NCI-H2107 (cell line): ENCODE results near the gene CST4.
"Not testable (repeated sequence)": the region's sequence is repeated elsewhere in the genome, so short reads cannot be mapped to it uniquely, and the experiment has no call there.

ENCODE experiments used
- DNase-seq: peaks from one replicate; lab custom pipeline; 2025; lab: John Stamatoyannopoulos, UW

The CST4 gene

DNA sequence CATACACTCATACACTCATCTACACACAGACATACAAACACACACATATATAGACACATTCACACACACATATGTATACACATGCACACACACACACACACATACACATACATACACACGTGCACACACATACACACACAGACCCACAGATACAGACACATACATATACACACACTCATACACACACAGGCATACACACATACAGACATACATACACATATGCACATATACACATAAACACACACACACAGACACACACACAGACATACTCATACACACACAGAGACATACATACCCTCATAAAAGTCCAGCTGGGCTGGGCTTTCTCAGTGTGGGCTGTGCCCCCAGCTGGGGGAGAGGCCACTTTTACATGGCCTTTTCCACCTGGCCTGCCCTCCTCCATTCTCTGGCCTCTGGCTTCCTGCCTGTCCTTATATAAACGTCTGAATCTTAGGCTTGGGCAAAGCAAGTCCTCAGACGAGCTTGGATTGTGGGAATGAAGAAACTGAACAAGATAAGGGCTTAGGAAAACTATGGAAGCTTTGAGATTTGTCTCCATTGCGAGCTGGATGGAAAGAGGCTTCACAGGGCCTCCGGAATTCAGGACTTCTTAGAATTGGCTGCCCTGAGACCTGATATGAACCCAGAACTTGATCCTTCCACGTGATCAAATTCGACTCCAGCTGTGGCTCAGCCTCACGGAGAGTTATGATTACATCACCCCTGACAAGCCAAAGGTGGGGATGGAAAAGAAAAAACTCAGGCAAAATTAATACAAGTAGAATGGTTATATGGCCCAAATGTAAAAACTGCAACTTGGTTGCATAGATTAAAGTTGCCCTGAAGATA lies 28.6 kb downstream of the CST4 start:
- DNase-seq = no peak

DNA sequence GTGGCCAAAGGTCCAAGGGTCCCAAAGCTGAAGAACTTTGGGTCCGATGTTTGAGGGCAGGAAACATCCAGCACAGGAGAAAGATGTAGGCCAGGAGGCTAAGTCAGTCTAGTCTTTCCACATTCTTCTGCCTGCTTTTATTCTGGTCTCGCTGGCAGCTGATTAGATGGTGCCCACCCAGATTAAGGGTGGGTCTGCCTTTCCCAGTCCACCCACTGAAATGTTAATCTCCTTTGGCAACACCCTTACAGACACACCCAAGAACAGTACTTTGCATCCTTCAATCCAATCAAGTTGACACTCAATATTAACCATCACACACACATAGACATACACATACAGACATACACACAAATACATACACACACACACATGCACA lies 29.2 kb downstream of the CST4 start:
- DNase-seq = not testable (repeated sequence)

DNA sequence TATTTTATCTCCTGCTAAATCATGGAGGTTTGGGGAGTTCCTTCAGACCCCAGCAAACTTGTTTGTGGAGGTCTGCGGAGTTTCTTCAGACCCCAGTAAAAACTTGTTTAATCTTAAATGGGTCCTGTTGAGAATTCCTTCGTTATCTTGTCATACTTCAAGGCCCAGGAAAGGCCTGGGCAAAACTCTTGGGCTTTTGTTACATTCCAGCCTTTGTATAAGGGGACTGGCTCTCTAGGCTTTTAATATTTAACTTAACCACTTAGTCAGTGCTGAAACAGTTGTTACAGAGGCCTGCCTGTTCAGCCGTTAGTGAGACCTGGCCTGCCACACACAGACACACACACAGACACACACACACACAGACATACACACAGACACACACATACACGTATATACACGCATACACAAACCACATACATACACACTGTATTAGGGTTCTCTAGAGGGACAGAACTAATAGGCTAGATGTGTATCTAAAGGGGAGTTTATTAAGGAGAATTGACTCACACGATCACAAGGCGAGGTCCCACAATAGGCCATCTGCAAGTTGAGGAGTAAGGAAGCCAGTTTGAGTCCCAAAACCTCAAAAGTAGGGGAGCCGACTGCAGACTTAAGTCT lies 29.7 kb downstream of the CST4 start:
- no peak for DNase-seq

DNA sequence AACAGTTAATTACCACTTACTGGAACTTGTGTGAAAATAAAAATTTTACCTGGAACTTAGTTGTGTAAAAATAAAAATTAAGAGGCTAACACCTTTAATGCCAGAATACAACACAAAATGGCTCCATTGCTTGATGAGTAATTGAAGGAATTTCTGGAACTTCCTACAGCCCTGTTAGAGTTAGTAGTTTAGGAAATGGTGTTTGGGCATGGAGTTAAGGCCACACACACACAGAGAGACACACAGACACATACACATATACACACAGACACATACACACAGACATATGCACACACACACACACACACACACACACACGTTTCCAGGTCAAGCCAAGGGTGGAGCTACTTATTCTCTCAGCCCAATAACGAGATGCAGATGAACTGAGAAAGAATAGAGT lies 30.5 kb downstream of the CST4 start:
- DNase-seq = no peak

DNA sequence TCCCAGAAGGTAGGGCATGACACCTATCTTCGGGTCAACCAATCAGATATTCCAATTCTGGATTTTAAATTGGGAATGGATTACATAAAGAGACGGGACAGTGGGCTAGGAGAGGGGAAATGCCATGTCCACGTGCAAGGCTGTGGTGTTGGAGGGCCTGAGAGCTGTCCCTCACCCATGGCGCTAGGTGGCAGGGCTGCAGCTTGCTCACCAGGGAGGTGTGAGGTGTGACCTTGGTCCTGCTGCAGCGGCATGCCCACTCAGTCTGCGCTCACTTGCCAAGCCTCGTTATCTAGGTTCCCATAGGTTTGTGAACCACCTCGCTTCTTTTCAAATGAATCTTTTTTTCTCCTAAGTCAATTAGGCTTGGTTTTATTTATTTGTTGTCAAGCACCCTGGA lies 31.6 kb downstream of the CST4 start:
- no peak for DNase-seq

DNA sequence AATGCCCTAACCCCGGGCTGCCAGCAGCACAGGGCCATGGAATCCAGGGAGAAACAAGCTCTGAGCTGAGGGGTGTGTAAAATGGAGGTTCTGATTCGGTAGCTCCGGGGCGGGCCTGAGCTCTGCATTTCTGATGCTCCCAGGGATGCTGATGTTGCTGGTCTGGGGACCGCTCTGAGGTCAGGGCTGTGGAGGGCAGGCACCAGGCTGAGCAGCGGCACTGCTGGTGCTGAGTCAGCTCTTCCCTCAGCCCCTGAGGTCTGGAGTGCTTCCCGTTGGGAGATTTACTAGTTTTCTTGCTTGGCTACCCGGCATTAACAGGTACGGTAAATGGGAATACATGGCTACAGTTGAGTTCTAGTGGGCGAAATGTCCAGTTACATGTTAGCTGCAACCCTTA lies 32.5 kb downstream of the CST4 start:
- no peak for DNase-seq

DNA sequence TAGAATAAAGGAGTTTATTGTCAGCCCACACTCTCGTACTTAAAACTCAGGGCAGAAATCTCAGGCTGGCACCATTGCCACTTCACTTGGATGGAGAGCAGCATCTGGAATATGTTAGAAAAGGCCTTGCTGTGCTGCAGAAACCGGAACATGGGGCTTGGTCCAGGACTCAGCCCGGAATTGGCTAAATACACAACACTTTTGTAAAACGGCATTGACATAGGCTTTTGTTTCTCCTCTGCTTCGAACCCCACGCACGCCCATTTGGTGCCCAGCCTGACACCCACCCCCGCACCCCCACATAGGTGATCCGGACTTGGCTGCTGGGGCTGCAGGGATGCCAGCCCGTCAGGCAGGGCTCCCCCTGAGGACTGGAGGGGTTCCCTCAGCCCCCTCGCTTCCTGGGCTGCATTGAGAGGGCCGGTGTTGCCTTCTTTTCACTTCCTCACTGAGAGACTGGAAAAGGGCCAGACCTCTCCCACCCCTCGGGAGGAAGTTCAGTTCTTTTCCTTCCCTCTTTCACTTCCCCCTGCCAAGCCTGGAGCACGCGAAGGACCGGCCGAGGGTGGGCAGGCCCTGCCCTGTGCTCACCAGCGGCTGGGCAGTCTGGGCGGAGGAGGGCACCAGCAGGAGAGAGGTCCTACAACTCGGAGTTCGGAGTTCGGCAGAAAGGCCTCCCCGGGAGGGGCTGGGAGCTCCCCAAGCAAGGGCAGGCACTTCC lies 33.2 kb downstream of the CST4 start:
- DNase-seq = no peak

DNA sequence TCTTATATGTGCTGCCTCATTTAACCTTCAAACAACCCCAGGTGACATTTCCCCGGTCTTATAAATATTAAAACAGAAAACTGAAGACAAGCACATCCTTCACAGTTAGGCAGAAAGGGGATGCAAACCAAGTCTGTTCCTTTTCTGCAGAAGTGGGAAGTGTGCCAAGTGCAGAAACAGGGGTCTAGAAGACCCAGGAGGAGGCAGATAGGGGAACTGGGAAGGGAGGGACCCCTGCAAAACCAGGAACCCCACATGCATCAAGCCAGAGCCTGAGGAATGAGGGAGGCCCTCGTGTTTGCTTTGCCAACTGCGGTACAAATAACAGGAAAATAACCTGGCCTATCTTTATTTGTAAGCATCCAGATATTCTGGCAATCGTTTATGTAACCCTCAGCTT lies 34.1 kb downstream of the CST4 start:
- no peak for DNase-seq

DNA sequence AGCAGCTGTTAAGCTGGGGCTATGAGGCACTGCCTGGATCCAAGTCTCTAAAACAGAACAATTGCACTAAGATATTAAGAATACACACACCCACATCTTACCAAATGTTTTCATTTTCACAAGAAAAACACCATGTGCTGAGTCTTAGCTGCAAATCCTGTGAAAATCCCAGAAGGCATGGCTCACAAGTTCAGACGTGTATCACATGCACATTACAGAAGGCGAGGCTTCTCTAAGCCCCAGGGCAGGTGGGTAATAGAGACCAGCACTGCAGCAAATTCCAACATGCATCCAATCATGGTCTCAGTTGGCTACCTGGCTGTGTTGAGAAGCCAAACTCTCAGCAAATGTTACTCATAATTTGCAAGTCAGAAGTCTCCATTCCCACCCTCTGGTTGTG lies 34.8 kb downstream of the CST4 start:
- no peak for DNase-seq

DNA sequence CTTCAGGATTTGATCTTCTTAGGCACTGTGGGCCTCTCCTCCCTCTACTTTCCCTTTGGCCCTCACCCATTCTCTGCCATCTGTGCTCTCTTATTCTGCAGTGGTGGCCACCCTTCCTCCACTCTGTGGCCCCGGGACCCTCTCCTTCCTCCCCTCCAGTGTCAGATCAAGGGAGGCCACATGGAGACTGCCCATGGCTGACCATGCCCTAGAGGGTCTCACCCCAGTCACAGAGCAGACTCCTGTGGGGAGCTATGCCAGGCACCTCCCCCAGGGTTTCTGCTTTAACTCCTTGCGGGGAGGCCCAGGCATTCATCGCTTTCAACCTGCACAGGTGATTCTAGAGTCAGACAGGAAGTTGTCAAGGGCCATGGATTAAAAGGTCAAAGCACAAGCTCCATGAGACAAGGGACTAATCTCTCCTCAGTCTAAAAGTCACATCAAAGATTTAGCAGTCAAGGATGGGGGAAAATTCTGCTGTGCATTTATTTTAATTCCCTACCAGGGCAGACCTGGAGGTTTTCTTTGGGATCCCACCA lies 35.4 kb downstream of the CST4 start:
- no peak for DNase-seq

DNA sequence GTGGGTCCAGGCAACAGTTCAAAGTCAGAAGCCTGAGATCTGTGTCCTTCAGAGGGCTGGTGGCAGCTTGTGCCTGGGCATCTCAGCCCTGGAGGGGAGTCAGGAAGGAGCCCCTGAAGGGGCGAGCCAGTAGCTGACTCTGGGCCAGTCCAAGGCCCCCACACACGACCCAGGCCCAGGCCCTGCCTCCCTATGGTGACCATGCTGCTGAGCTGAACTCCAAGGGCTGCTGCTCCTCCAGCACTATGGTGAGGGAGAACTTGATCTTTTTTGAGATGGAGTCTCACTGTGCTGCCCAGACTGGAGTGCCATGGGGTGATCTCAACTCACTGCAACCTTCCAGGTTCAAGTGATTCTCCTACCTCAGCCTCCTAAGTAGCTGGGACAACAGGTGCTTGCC lies 35.9 kb downstream of the CST4 start:
- no peak for DNase-seq

DNA sequence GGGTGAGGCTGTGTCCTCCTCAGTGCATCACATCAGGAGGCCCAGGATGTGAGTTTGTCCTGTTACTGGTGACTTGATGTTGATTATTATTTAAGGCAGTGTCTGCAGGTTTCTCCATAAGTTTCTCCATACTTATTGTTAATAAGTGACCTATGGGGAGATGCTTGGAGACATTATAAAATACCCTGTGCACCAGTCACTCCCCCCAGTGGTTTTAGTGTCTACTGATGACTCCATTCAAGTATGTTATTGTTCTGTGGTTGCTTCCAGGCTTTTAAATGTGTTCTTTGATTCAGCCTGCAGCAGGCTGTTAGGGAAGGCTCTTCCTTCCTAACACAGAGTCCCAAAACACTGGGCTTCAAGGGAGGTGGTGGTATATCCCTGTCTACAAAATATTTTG lies 36.5 kb downstream of the CST4 start:
- no peak for DNase-seq

DNA sequence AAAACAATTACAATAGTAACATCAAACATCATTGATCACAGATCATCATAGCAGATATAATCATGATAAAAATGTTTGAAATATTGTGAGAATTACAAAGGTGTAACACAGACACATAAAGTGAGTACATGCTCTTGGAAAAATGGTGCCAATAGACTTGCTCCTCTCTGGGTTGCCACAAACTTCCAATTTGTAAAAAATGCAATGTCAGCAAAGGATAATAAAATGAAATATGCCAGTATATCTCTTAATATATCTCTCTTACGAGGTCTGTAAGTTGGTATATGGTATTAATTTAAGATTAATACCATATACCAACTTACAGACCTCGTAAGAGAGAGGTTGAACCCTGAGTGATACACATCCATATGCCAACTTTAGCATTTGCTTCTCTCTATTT lies 37.7 kb downstream of the CST4 start:
- no peak for DNase-seq

DNA sequence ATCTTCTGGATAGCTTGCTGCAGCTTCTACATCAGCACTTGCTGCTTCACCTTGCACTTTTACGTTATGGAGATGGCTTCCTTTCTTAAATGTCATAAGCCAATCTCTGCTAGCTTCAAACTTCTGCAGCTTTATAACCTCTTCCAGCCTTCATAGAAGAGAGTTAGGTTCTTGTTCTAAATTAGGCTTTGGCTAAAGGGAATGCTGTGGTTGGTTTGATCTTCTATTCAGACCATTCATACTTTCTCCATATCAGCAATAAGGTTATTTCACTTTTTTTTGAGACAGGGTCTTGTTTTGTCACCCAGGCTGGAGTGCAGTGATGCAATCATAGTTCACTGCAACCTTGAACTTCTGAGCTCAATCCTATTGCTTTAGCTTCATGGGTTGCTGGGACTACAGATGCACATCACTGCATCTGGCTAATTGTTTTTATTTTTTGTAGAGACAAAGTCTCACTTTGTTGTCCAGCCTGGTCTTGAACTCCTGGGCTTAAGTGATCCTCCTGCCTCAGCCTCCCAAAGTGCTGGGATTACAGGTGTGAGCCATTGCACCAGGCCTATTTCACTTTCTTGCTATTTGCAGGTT lies 38.9 kb downstream of the CST4 start:
- DNase-seq = no peak

DNA sequence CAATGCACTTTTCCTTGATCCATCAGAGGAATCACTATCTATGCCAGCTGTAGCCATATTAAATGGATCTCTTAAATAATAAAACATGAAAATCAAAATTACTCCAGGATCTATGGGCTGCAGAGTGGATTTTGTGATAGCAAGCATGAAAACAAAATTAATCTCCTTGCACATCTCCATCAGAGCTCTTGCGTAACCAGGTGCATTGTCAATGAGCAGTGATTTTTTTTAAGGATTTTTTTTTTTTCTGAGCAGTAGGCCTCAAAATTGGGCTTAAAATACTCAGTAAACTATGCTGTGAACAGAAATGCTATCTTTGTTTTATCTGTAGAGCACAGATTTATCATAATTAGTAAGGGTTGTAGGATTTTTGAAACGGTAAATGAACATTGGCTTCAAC lies 39.6 kb downstream of the CST4 start:
- no peak for DNase-seq

DNA sequence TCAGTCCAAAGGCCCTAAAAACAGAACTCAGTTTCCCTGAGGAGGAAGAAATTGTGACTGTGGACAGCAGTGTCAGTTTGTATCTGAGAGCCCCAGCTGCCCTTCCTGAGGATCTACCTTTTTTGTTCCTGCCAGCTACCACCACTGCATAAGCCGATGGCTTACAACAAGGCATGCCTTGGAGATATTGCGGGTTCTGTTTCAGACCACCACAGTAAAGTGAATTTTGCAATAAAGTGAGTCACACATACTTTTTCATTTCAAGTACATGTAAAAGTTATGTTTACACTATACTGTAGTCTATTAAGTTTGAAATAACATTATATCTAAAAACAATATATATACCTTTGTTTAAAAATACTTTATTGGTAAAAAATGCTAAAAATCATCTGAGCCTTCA lies 41.5 kb downstream of the CST4 start:
- no peak for DNase-seq

DNA sequence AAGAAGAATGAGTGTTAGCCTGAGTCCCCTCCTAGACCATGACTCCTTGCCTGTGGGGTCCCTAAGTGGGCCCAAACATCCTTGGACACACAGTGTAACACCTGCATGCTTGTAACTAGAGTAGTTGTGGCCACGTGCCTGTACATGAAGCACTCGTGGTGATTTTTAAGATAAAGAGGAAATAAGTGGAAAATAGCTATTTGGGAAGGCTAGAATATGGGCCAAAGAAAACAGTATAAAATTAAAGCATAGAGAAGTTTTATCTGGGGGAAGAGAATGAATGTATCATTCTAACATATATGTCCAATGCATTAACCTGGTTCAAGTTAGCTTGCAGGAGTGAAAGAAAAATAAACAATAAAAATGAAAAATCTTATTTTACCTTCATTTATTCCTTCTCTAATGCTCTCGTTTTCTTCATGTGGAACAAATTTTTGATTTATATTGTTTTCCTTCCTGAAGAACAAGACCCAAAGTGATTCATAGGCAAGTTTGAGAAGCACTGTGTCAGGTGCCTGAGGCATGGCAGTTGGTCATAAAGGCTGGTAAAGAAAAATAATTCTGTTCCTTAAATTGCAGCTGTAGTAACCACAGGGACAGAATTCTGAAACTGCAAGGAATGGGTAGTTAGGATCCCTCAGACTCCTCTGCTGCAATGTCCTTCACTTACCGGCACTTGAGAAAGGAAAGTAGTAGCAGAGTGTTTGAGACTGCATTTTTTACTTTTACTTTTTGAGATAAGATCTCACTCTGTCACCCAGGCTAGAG lies 42.5 kb downstream of the CST4 start:
- no peak for DNase-seq

DNA sequence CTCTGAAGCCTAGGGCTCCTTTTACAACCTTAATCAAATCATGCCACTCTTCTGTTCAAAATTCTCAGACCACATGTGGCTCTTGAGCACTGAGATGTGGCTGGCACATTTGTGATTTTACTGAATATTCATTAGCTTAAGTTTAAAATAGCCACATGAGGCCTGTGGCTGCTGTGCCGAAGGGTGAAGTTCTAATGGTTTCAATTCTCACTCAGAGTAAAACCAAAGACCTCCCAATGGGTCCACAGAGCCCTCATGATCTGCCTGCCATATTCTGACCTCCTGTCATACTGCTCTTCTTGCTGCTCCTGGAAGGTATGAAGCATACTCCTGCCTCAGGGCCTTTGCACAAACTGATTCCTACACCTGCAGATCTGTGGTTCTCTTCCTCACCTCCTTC lies 43.3 kb downstream of the CST4 start:
- DNase-seq = no peak

DNA sequence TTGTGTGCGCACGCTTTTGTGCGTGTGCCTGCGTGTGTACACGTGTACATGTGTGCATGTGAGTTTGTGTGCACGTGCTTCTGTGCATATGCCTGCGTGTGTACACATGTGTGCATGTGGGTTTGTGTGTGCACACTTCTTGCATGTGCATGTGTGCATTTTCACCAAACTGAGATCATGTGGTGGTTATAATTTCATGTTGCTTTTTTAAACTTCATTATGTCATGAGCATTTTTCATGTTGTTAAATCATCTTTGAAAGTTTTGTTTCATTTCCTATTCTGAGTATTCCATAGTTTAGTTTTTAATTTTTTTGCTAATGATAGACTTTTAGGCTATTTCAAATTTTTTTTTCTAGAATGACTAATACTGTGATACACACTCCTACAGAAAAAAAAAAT lies 44.7 kb downstream of the CST4 start:
- no peak for DNase-seq

DNA sequence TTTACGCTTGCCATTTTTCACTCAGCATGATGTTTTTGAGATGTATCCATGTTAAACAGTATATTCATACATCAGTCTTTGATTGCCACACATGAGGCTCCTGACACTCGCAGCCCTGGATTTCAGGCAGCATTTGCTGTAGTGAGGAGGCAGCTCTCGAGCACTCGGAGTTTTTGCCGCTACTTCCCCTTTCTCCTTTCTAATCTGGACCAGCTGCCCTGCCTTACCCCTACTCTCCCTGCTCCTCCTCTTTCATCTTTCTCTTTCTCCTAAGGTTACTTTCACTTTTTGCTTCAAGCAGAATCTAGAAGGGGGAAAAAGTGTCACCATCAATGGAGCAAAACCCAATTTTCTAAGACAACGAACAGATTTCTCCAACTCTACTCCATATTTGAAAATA lies 45.2 kb downstream of the CST4 start:
- DNase-seq = no peak

DNA sequence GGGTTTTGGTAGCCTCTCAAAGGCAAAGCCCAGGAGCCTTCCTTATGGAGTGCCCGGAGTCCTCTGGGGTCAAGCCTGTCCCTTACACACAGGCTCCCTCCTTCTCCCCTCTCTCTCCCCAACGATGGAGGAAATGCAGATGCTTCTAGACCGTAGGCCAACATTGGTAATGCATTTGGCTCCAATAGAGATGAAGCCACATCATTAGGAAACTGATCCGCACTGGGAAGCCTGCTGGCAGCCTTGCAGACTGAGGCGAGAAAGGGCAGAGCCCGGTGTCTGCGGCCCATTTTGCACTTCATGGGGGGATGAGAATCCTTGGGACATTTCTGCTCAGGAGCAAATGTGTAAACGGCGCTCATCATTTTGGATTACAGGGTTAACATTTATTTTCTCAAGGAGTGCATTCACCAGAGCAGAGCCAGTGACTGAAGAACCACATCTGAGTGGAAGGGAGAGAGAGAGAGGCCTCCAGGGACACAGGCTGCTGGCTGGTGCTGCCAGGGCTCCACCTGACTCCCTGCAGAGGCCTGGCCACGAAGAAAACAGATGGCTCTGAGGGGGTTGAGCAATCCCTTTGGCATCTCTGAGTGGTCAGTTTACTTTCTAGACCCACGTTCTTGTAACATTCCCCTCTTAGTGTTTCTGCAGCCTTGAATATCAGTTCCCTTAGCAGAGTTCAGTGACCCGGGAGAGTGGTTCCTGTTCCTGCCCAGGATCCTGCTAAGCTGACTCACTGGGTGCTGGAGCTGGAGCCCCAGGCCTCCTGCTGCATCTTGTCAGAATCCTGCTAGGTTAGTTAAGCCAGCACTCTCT lies 46.7 kb downstream of the CST4 start:
- DNase-seq = no peak
